Measurements from ENCODE around the gene GREM1. TPM values are rescaled to one million over a fixed set of nuclear protein-coding genes. Genes with fewer than 3 reads are reported as not detected.

GREM1 gene
- polyA plus RNA-seq, 1 donor, result 3.3 TPM

GRCh38 chr15:32781781-32782180, 64.0 kb downstream of the GREM1 start:
- no peak for DNase-seq (ENCODE audit: low read depth)

GRCh38 chr15:32784581-32784980, 66.8 kb downstream of the GREM1 start:
- no peak for DNase-seq (ENCODE audit: low read depth)

GRCh38 chr15:32786906-32787305, 69.1 kb downstream of the GREM1 start:
- no peak for DNase-seq (ENCODE audit: low read depth)

- no peak for DNase-seq (ENCODE audit: low read depth)
These were observed 70.1 kb downstream of the GREM1 start for GRCh38 chr15:32787949-32788348.

GRCh38 chr15:32790352-32790999, 72.7 kb downstream of the GREM1 start:
- DNase-seq (ENCODE audit: low read depth), result no peak

GRCh38 chr15:32792436-32792835, 74.6 kb downstream of the GREM1 start:
- no peak for DNase-seq (ENCODE audit: low read depth)

Other genes with a start within 250 kb of the GREM1 start
- gene GOLGA8N, start 124.5 kb upstream of the GREM1 start, polyA plus RNA-seq (ENCODE audit: insufficient read length), result 19.5 TPM
- 14.4 TPM for gene ARHGAP11A, start 102.5 kb upstream of the GREM1 start, polyA plus RNA-seq (ENCODE audit: insufficient read length)
- gene SCG5, start 76.3 kb upstream of the GREM1 start, polyA plus RNA-seq (ENCODE audit: insufficient read length), result 8.5 TPM

Data from forelimb muscle (tissue), 1 donor.